ENCODE results near the gene VRK1.
A peak's percentile ranks its signal among the peaks of the same experiment; 100 is the strongest.

The VRK1 gene

GRCh38 chr14:96772929-96773328 lies 24.3 kb upstream of the VRK1 start:
- DNase-seq: no peak
- TF ChIP-seq POLR2A (IDR thresholded peaks at IDR 0.05; ENCODE audit: low read length) (no peak), GATA1 (IDR thresholded peaks at IDR 0.05; ENCODE audit: low read depth, low read length) (no peak)

- DNase-seq: no peak
- TF ChIP-seq GATA1 (IDR thresholded peaks at IDR 0.05; ENCODE audit: low read depth, low read length) (no peak), POLR2A (IDR thresholded peaks at IDR 0.05; ENCODE audit: low read length) (no peak)
These were observed 20.4 kb upstream of the VRK1 start for GRCh38 chr14:96776791-96777190.

GRCh38 chr14:96780500-96780899 lies 16.7 kb upstream of the VRK1 start:
- no peak for DNase-seq
- TF ChIP-seq POLR2A (IDR thresholded peaks at IDR 0.05; ENCODE audit: low read length) (no peak), GATA1 (IDR thresholded peaks at IDR 0.05; ENCODE audit: low read depth, low read length) (no peak)

GRCh38 chr14:96781371-96781770 lies 15.8 kb upstream of the VRK1 start:
- TF ChIP-seq GATA1 (IDR thresholded peaks at IDR 0.05; ENCODE audit: low read depth, low read length) (no peak), POLR2A (IDR thresholded peaks at IDR 0.05; ENCODE audit: low read length) (no peak)
- DNase-seq: no peak

GRCh38 chr14:96782436-96782835 lies 14.7 kb upstream of the VRK1 start:
- no peak for TF ChIP-seq POLR2A (IDR thresholded peaks at IDR 0.05; ENCODE audit: low read length)
- no peak for TF ChIP-seq GATA1 (IDR thresholded peaks at IDR 0.05; ENCODE audit: low read depth, low read length)
- DNase-seq: no peak

GRCh38 chr14:96783043-96783914 lies 13.9 kb upstream of the VRK1 start:
- TF ChIP-seq GATA1 (IDR thresholded peaks at IDR 0.05; ENCODE audit: low read depth, low read length): no peak
- no peak for TF ChIP-seq POLR2A (IDR thresholded peaks at IDR 0.05; ENCODE audit: low read length)
- no peak for DNase-seq

- DNase-seq: no peak
- TF ChIP-seq GATA1 (IDR thresholded peaks at IDR 0.05; ENCODE audit: low read depth, low read length): no peak
- TF ChIP-seq POLR2A (IDR thresholded peaks at IDR 0.05; ENCODE audit: low read length): no peak
These were observed 13.3 kb upstream of the VRK1 start for GRCh38 chr14:96783915-96784224.

- no peak for DNase-seq
- TF ChIP-seq POLR2A (IDR thresholded peaks at IDR 0.05; ENCODE audit: low read length) (no peak), GATA1 (IDR thresholded peaks at IDR 0.05; ENCODE audit: low read depth, low read length) (no peak)
These were observed 7.0 kb upstream of the VRK1 start for GRCh38 chr14:96790186-96790585.

GRCh38 chr14:96790706-96791105 lies 6.5 kb upstream of the VRK1 start:
- no peak for DNase-seq
- TF ChIP-seq POLR2A (IDR thresholded peaks at IDR 0.05; ENCODE audit: low read length) (no peak), GATA1 (IDR thresholded peaks at IDR 0.05; ENCODE audit: low read depth, low read length) (no peak)

GRCh38 chr14:96792003-96792402 lies 5.2 kb upstream of the VRK1 start:
- no peak for DNase-seq
- TF ChIP-seq GATA1 (IDR thresholded peaks at IDR 0.05; ENCODE audit: low read depth, low read length) (no peak), POLR2A (IDR thresholded peaks at IDR 0.05; ENCODE audit: low read length) (no peak)

GRCh38 chr14:96792591-96792990 lies 4.6 kb upstream of the VRK1 start:
- no peak for DNase-seq
- TF ChIP-seq POLR2A (IDR thresholded peaks at IDR 0.05; ENCODE audit: low read length) (no peak), GATA1 (IDR thresholded peaks at IDR 0.05; ENCODE audit: low read depth, low read length) (no peak)

- no peak for DNase-seq
- TF ChIP-seq POLR2A (IDR thresholded peaks at IDR 0.05; ENCODE audit: low read length) (no peak), GATA1 (IDR thresholded peaks at IDR 0.05; ENCODE audit: low read depth, low read length) (no peak)
These were observed 3.6 kb upstream of the VRK1 start for GRCh38 chr14:96793547-96793946.

- DNase-seq: no peak
- TF ChIP-seq POLR2A (IDR thresholded peaks at IDR 0.05; ENCODE audit: low read length) (no peak), GATA1 (IDR thresholded peaks at IDR 0.05; ENCODE audit: low read depth, low read length) (no peak)
These were observed 1.9 kb upstream of the VRK1 start for GRCh38 chr14:96795109-96795828.

- DNase-seq: peak; percentile 81 to 84
- no peak for TF ChIP-seq GATA1 (IDR thresholded peaks at IDR 0.05; ENCODE audit: low read depth, low read length)
- TF ChIP-seq POLR2A (IDR thresholded peaks at IDR 0.05; ENCODE audit: low read length): peak; percentile 52
These were observed 584 bp downstream of the VRK1 start for GRCh38 chr14:96797582-96798349.

All from erythroblast (primary cell).